CD8-positive, alpha-beta memory T cell (primary cell): ENCODE data around the gene ELAPOR1. TPM values are rescaled to one million over a fixed set of nuclear protein-coding genes. Genes with fewer than 3 reads are reported as not detected.
"Not testable (repeated sequence)": the region's sequence is repeated elsewhere in the genome, so short reads cannot be mapped to it uniquely, and the experiment has no call there.

Experiments used
- CTCF ChIA-PET: fragments of 350-600 bp; sonication (Branson Sonifier 250); formaldehyde crosslinking; loops from one replicate; lab custom pipeline; 2021; ENCODE audit warnings: antibody characterized with exemption; lab: Charles Lee
- POLR2A ChIA-PET: fragments of 350-600 bp; sonication (Branson Sonifier 250); formaldehyde crosslinking; loops from one replicate; lab custom pipeline; 2021; ENCODE audit warnings: antibody characterized with exemption; lab: Charles Lee
- DNase-seq, 5 donors: peaks; one replicate each; pipeline versions ENCODE4 v3.0.0 to v3.0.0-alpha.2; 2020 to 2022; ENCODE audit warnings: mixed read lengths in 1 of 5
- H3K27ac ChIP-seq: one replicate; pipeline ENCODE4 v1.7.0; 2013; ENCODE audit warnings: low read depth, mild to moderate bottlenecking, low read length, moderate library complexity
- H3K27me3 ChIP-seq: 2 replicates; pipeline ENCODE4 v1.7.0; 2013; ENCODE audit warnings: low read length, mild to moderate bottlenecking; ENCODE audit not compliant: insufficient read depth, poor library complexity, severe bottlenecking
- H3K36me3 ChIP-seq: 2 replicates; pipeline ENCODE4 v1.7.0; 2013; ENCODE audit warnings: mild to moderate bottlenecking, low read length, moderate library complexity; ENCODE audit not compliant: insufficient read depth
- H3K4me1 ChIP-seq: 2 replicates; pipeline ENCODE4 v1.7.0; 2013; ENCODE audit warnings: mild to moderate bottlenecking, low read length, moderate library complexity; ENCODE audit not compliant: insufficient read depth
- H3K4me3 ChIP-seq: 2 replicates; pipeline ENCODE4 v1.7.0; 2013; ENCODE audit warnings: mild to moderate bottlenecking, low read length
- H3K9me3 ChIP-seq: 2 replicates; pipeline ENCODE4 v1.7.0; 2013; ENCODE audit warnings: mild to moderate bottlenecking, low read length
- H3K27ac Mint-ChIP-seq, 8 donors: one replicate each; pipeline ENCODE4 v1.8.0; 2020 to 2021; ENCODE audit warnings: mixed read lengths in 8 of 8, mild to moderate bottlenecking in 6 of 8, inconsistent platforms in 3 of 8, moderate library complexity in 3 of 8
- H3K27me3 Mint-ChIP-seq, 2 donors: one replicate each; pipeline ENCODE4 v1.8.0; 2020 to 2021; ENCODE audit warnings: mixed read lengths in 2 of 2, mild to moderate bottlenecking in 1 of 2, moderate library complexity in 1 of 2
- H3K36me3 Mint-ChIP-seq, 3 donors: one replicate each; pipeline ENCODE4 v1.8.0; 2020 to 2021; ENCODE audit warnings: mixed read lengths in 3 of 3, inconsistent platforms in 1 of 3, mild to moderate bottlenecking in 1 of 3
- H3K4me1 Mint-ChIP-seq, 3 donors: one replicate each; pipeline ENCODE4 v1.8.0; 2020 to 2021; ENCODE audit warnings: mixed read lengths in 3 of 3, inconsistent platforms in 1 of 3, mild to moderate bottlenecking in 1 of 3
- H3K4me3 Mint-ChIP-seq, 7 donors: one replicate each; pipeline ENCODE4 v1.8.0; 2020 to 2021; ENCODE audit warnings: mixed read lengths in 7 of 7, mild to moderate bottlenecking in 6 of 7, moderate library complexity in 4 of 7, inconsistent platforms in 2 of 7
- H3K9me3 Mint-ChIP-seq, 5 donors: one replicate each; pipeline ENCODE4 v1.8.0; 2020 to 2022; ENCODE audit warnings: mixed read lengths in 5 of 5, mild to moderate bottlenecking in 3 of 5, moderate library complexity in 2 of 5, inconsistent platforms in 1 of 5
- polyA plus RNA-seq: library from polyadenylated mRNA; unstranded; fragments of 300-500 nt; fragmentation: Illumina TruSeq; gene quantifications from one replicate; pipeline ENCODE4 v1.2.3, GENCODE V29; 2021
- total RNA-seq, 2 experiments: library from RNA; stranded (reverse); gene quantifications; one replicate each; pipeline ENCODE4 v1.2.3, GENCODE V29; 2021

Gene ELAPOR1
- total and polyA plus RNA-seq, 3 experiments from 2014 or later: 11.3 to 15.7 (median 13.9) TPM

DNA sequence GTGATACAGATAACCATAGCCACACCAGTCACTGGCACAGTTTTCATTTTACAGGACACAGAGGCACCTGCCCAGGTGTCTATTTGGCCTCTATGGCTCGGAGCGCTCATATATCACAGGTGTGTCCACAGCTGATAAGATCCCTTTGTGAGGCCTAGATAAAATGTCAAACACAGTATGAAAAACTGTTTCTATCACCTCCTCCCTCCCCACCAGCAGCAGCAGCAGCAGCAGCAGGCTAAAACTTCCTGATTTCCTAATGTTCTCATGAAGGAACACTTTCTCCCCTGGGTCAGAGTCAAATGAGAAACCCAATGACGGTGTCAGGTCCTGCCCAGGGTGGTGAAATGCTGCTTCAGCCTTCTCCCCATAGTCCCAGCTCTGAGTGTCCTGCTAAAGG is 24.4 kb downstream of the ELAPOR1 start:
- no peaks in the 10 kb centered on the region for H3K27me3 Mint-ChIP-seq
- no peaks in the 10 kb centered on the region for H3K36me3 ChIP-seq
- no peak overlapping the region for H3K27ac Mint-ChIP-seq
- H3K4me3 Mint-ChIP-seq: no peak overlapping the region
- H3K27ac ChIP-seq: no peak overlapping the region
- POLR2A ChIA-PET: no interaction called here
- H3K4me3 ChIP-seq: no peak overlapping the region
- no peaks in the 10 kb centered on the region for H3K4me1 Mint-ChIP-seq
- peaks cover 0 to 1% (median 0%) of the 10 kb centered on the region in 3 donors for H3K36me3 Mint-ChIP-seq
- DNase-seq: no peak
- CTCF ChIA-PET: interaction anchor here (0.7 kb wide), 1 partner anchor 741 kb away, joined by 3 read pairs; no protein-coding TSS in a partner anchor
- H3K9me3 Mint-ChIP-seq: no peaks in the 10 kb centered on the region
- H3K4me1 ChIP-seq: no peaks in the 10 kb centered on the region
- no peaks in the 10 kb centered on the region for H3K27me3 ChIP-seq
- no peaks in the 10 kb centered on the region for H3K9me3 ChIP-seq

GRCh38 chr1:109140392-109140791 is 26.5 kb downstream of the ELAPOR1 start:
- H3K4me1 ChIP-seq: no peaks in the 10 kb centered on the region
- Mint-ChIP-seq H3K4me1 (no peaks in the 10 kb centered on the region), H3K27me3 (no peaks in the 10 kb centered on the region), H3K9me3 (no peaks in the 10 kb centered on the region), H3K4me3 (no peak overlapping the region), H3K36me3 (peaks cover 0 to 1% (median 0%) of the 10 kb centered on the region in 3 donors), H3K27ac (no peak overlapping the region)
- no peaks in the 10 kb centered on the region for H3K27me3 ChIP-seq
- POLR2A ChIA-PET: no interaction called here
- no peak overlapping the region for H3K4me3 ChIP-seq
- CTCF ChIA-PET: no interaction called here
- H3K27ac ChIP-seq: no peak overlapping the region
- H3K36me3 ChIP-seq: no peaks in the 10 kb centered on the region
- H3K9me3 ChIP-seq: no peaks in the 10 kb centered on the region
- DNase-seq: no peak

DNA sequence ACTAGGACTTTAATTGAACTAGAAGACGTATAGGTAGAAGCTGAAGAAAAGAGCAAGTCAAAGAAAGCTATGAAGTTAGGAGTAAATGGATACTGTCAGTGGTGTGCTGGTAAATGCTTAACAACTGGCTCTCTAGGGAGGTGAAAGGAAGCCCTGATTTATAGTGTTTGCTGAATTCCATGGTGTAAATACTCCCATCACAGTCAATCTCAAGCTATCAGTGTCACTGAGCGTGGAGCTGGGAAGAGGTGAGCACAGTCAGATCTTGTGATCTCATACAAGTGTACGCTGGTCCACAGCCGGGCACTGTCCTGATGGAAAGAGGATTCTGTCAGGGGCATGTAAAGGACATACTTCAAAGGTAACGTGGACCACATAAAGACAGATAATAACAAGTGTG is 28.3 kb downstream of the ELAPOR1 start:
- H3K4me1 ChIP-seq: no peaks in the 10 kb centered on the region
- Mint-ChIP-seq H3K4me1 (no peaks in the 10 kb centered on the region), H3K4me3 (no peak overlapping the region), H3K27me3 (no peaks in the 10 kb centered on the region), H3K36me3 (peaks cover 0 to 1% (median 0%) of the 10 kb centered on the region in 3 donors), H3K27ac (peak overlapping the region in 1 of 8 donors; percentile 70), H3K9me3 (no peaks in the 10 kb centered on the region)
- ChIA-PET POLR2A (no interaction called here), CTCF (interaction anchor here (1.9 kb wide), 1 partner anchor 42 kb away, joined by 4 read pairs; no protein-coding TSS in a partner anchor)
- no peaks in the 10 kb centered on the region for H3K9me3 ChIP-seq
- H3K27ac ChIP-seq: no peak overlapping the region
- H3K36me3 ChIP-seq: no peaks in the 10 kb centered on the region
- no peak overlapping the region for H3K4me3 ChIP-seq
- no peak for DNase-seq
- no peaks in the 10 kb centered on the region for H3K27me3 ChIP-seq

GRCh38 chr1:109142725-109143124 is 28.8 kb downstream of the ELAPOR1 start:
- H3K27me3 ChIP-seq, H3K9me3 Mint-ChIP-seq, H3K4me3 ChIP-seq, H3K4me1 Mint-ChIP-seq, H3K27me3 Mint-ChIP-seq, DNase-seq, H3K4me1 ChIP-seq, H3K27ac ChIP-seq, H3K9me3 ChIP-seq, CTCF ChIA-PET, POLR2A ChIA-PET, H3K36me3 ChIP-seq, H3K36me3 Mint-ChIP-seq, H3K4me3 Mint-ChIP-seq: not testable (repeated sequence)
- H3K27ac Mint-ChIP-seq: peak overlapping the region in 1 of 8 donors; percentile 70

GRCh38 chr1:109148987-109149561 is 35.2 kb downstream of the ELAPOR1 start:
- ChIA-PET CTCF (no interaction called here), POLR2A (no interaction called here)
- Histone ChIP-seq H3K4me1 (no peaks in the 10 kb centered on the region), H3K9me3 (no peaks in the 10 kb centered on the region), H3K27ac (no peak overlapping the region), H3K4me3 (no peak overlapping the region), H3K36me3 (no peaks in the 10 kb centered on the region), H3K27me3 (no peaks in the 10 kb centered on the region)
- Mint-ChIP-seq H3K27me3 (no peaks in the 10 kb centered on the region), H3K36me3 (no peaks in the 10 kb centered on the region), H3K9me3 (no peaks in the 10 kb centered on the region), H3K4me3 (no peak overlapping the region), H3K4me1 (no peaks in the 10 kb centered on the region), H3K27ac (peak overlapping the region in 2 of 8 donors; percentile 72 to 74)
- no peak for DNase-seq

GRCh38 chr1:109149874-109150601 is 36.1 kb downstream of the ELAPOR1 start:
- Histone ChIP-seq H3K27me3 (no peaks in the 10 kb centered on the region), H3K4me3 (no peak overlapping the region), H3K27ac (no peak overlapping the region), H3K36me3 (no peaks in the 10 kb centered on the region), H3K9me3 (no peaks in the 10 kb centered on the region), H3K4me1 (no peaks in the 10 kb centered on the region)
- DNase-seq: no peak
- H3K27ac Mint-ChIP-seq: peak overlapping the region in 1 of 8 donors; percentile 13
- H3K27me3 Mint-ChIP-seq: no peaks in the 10 kb centered on the region
- H3K4me3 Mint-ChIP-seq: no peak overlapping the region
- ChIA-PET POLR2A (no interaction called here), CTCF (no interaction called here)
- H3K4me1 Mint-ChIP-seq: no peaks in the 10 kb centered on the region
- H3K9me3 Mint-ChIP-seq: no peaks in the 10 kb centered on the region
- peaks cover 0 to 2% (median 0%) of the 10 kb centered on the region in 3 donors for H3K36me3 Mint-ChIP-seq

DNA sequence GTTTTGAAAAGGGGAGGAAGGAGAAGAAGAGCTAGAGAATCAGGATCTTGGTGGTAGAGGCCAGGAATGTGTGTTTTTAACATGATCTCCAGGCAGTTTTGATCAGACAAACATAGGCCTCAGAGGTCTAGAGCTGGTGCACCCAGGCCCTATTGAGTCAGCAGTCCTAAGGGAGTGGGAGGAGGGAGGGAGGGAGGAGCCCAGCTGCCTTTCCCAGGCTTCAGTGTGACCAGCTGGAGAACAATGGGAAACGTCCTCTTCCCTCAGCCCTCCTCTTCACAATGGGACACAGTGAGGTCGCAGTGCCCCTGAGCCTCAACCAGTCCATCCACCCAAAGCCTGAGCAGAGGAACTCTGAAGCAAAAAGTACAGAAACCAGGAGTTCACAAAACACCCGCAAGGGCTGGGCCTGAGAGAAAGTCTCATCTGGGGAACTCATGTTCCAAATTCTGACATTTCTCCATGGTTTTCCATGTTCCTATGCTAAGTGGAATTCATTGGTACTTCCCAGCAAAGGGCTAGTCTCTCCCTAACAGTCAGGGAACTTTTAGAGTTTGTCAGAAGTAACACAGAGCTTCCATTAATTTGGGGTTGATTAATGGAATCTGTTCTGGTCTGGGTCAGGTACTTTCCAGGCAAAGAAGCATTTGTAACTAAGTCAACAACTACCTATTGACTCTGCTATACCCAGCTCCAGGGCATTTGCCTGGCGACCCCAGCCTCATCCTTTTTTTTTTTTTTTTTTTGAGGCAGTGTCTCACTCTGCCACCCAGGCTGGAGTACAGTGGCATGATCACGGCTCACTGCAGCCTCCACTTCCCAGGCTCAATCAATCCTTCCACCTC is 37.5 kb downstream of the ELAPOR1 start:
- Histone ChIP-seq H3K4me1 (no peaks in the 10 kb centered on the region), H3K9me3 (no peaks in the 10 kb centered on the region), H3K36me3 (no peaks in the 10 kb centered on the region), H3K4me3 (no peak overlapping the region), H3K27me3 (no peaks in the 10 kb centered on the region), H3K27ac (no peak overlapping the region)
- ChIA-PET CTCF (no interaction called here), POLR2A (interaction anchor here (0.6 kb wide), 1 partner anchor 277 kb away, joined by 3 read pairs; no protein-coding TSS in a partner anchor)
- no peak overlapping the region for H3K27ac Mint-ChIP-seq
- no peaks in the 10 kb centered on the region for H3K27me3 Mint-ChIP-seq
- no peaks in the 10 kb centered on the region for H3K9me3 Mint-ChIP-seq
- H3K4me3 Mint-ChIP-seq: no peak overlapping the region
- H3K36me3 Mint-ChIP-seq: peaks cover 0 to 2% (median under 1%) of the 10 kb centered on the region in 3 donors
- DNase-seq: no peak
- H3K4me1 Mint-ChIP-seq: no peaks in the 10 kb centered on the region

- no peak for DNase-seq
- H3K36me3 Mint-ChIP-seq: peaks cover 0 to 2% (median 2%) of the 10 kb centered on the region in 3 donors
- H3K9me3 ChIP-seq: no peaks in the 10 kb centered on the region
- H3K4me3 Mint-ChIP-seq: no peak overlapping the region
- no peaks in the 10 kb centered on the region for H3K36me3 ChIP-seq
- no peak overlapping the region for H3K27ac Mint-ChIP-seq
- no peaks in the 10 kb centered on the region for H3K9me3 Mint-ChIP-seq
- H3K27me3 Mint-ChIP-seq: no peaks in the 10 kb centered on the region
- H3K4me3 ChIP-seq: no peak overlapping the region
- H3K27me3 ChIP-seq: no peaks in the 10 kb centered on the region
- no peaks in the 10 kb centered on the region for H3K4me1 Mint-ChIP-seq
- H3K27ac ChIP-seq: no peak overlapping the region
- CTCF ChIA-PET: no interaction called here
- no peaks in the 10 kb centered on the region for H3K4me1 ChIP-seq
- POLR2A ChIA-PET: no interaction called here
These were observed 38.3 kb downstream of the ELAPOR1 start for GRCh38 chr1:109152196-109152595.
